Measurements from ENCODE around the gene B3GNT5.

- TF ChIP-seq CTCF (IDR thresholded peaks at IDR 0.05) (no peak), POLR2A (IDR thresholded peaks at IDR 0.05) (no peak)
These were observed 32.3 kb downstream of the B3GNT5 start for GRCh38 chr3:183285318-183285717.

All from adrenal gland (tissue), 5 donors.